Measurements from ENCODE around the gene KNCN.

KNCN gene

GRCh38 chr1:46543761-46544560, 7.5 kb downstream of the KNCN start:
- DNase-seq: no peak

GRCh38 chr1:46543382-46543760, 8.1 kb downstream of the KNCN start:
- no peak for DNase-seq

- DNase-seq: no peak
These were observed 11.5 kb downstream of the KNCN start for GRCh38 chr1:46539972-46540371.

GRCh38 chr1:46538147-46538546, 13.3 kb downstream of the KNCN start:
- no peak for DNase-seq

GRCh38 chr1:46537651-46538050, 13.8 kb downstream of the KNCN start:
- no peak for DNase-seq

GRCh38 chr1:46536527-46536926, 14.9 kb downstream of the KNCN start:
- DNase-seq: no peak

- DNase-seq: no peak
These were observed 16.4 kb downstream of the KNCN start for GRCh38 chr1:46535063-46535462.

- no peak for DNase-seq
These were observed 18.1 kb downstream of the KNCN start for GRCh38 chr1:46533179-46533864.

- peak; percentile 32 for DNase-seq
These were observed 18.8 kb downstream of the KNCN start for GRCh38 chr1:46532498-46533178.

GRCh38 chr1:46532095-46532494, 19.4 kb downstream of the KNCN start:
- DNase-seq: no peak

GRCh38 chr1:46530791-46531409, 20.5 kb downstream of the KNCN start:
- no peak for DNase-seq

- DNase-seq: no peak
These were observed 21.1 kb downstream of the KNCN start for GRCh38 chr1:46530311-46530710.

- no peak for DNase-seq
These were observed 22.3 kb downstream of the KNCN start for GRCh38 chr1:46529031-46529630.

GRCh38 chr1:46528297-46528955, 23.0 kb downstream of the KNCN start:
- DNase-seq: no peak

GRCh38 chr1:46527474-46528296, 23.8 kb downstream of the KNCN start:
- DNase-seq: peak; percentile 32

- DNase-seq: no peak
These were observed 24.7 kb downstream of the KNCN start for GRCh38 chr1:46526691-46527291.

GRCh38 chr1:46526013-46526690, 25.3 kb downstream of the KNCN start:
- no peak for DNase-seq

GRCh38 chr1:46525253-46525983, 26.0 kb downstream of the KNCN start:
- no peak for DNase-seq

- DNase-seq: no peak
These were observed 26.6 kb downstream of the KNCN start for GRCh38 chr1:46524843-46525242.

Data from effector CD8-positive, alpha-beta T cell (primary cell).